Occipital lobe (tissue), 2 donors: ENCODE data around the gene CNBD2. TPM values are rescaled to one million over a fixed set of nuclear protein-coding genes. Genes with fewer than 3 reads are reported as not detected.
"Not testable (repeated sequence)": the region's sequence is repeated elsewhere in the genome, so short reads cannot be mapped to it uniquely, and the experiment has no call there.

ENCODE experiments used
- DNase-seq: peaks from one replicate; lab custom pipeline; 2025; lab: John Stamatoyannopoulos, UW
- total RNA-seq: library from RNA; depleted of rRNA; stranded (reverse); fragments of >200 nt; gene quantifications from one replicate; pipeline ENCODE4 v1.2.3, GENCODE V29; 2014

Gene CNBD2
- total RNA-seq, 1 donor from 2014 or later: 5.5 TPM

DNA sequence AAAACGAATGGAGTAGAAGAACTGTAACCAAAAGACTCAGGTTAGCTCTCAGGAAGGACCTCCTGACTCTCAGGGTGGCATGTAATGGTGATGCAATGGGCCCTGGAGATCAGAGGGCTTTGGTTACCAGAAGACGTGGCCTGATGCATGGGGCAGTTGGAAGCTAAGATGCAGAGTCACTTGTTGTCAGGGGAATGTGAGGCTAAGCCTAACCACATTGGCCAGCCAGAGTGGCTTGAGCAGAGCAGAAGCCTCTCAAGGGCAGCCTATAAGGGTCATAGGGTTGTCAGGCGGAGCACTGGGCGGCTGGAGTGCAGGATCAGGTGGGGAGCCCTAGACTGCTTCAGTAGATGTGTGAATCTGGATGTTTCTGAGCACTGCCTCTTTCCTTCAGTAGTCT, 5.9 kb downstream of the CNBD2 start:
- DNase-seq: no peak

DNA sequence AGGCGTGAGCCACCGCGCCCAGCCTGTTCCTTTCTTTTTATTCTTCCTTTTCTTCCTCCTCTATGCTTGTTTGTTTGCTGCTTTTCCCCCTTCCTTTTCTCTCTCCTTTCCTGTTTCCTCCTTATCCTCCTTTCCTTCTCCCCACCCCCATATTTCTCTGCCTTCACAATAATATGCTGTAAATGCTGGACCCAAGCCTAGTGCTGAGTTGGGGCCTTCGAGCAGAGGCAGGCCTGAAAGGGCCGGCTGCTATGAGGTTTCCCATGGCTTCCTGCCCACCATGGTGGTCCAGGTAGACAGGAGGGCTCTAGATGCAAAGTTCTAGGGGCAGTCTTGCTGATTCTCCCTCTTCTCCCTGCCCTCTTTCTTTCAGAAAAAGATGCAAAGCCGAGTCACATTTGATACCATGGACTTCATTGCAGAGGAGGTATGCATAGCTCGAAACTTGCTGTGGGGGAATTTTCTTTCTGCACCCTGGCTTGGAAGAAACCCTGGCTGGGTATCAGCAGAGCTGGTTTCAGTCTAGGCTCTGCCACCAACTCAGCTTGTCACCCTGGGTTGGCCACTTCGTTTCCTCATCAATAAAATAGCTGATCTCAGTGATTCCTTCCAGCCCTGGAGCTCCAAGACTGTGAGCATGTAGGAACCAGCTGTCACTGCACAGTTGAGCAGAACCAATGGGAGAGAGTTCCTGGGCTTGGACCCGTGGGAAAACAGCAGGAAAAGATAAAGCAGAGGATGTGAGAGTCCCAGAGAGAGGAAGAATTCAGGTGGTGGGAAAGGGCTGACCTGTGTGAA, 7.4 kb downstream of the CNBD2 start:
- DNase-seq: no peak

DNA sequence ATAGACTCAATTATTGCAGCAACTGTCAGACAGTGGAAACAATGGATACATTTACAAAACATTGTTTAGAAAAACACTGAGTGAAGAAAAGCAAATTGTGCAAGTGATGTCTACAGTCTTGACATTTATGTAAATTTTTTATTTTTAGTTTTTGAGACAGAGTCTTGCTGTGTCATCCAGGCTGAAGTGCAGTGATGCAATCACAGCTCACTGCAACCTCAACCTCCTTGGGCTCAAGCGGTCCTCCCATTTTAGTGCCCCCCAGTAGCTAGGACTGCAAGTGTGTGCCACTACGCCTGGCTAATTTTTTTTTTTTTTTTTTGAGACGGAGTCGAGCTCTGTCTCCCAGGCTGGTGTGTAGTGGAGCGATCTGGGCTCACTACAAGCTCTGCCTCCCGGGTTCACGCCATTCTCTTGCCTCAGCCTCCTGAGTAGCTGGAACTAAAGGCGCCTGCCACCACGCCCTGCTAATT, 9.7 kb downstream of the CNBD2 start:
- no peak for DNase-seq

DNA sequence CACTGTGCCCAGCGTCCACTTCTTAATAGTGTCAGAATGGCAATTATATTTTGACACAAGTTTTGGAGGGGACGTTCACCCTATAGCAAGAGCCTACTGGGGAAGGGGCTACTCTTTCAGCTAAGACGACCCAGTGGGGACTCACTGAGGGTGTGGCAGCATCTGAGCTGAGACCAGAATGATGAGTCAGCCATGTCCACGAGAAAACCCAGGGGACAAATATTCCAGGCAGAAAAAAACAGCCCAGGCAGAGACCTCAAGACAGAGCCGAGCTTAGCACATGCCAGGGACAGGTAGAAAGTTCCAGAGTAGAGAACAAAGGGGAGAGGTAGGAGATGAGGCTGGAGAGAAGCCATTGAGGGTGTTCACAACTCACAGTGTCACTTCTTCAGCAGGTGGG, 11.2 kb downstream of the CNBD2 start:
- no peak for DNase-seq

DNA sequence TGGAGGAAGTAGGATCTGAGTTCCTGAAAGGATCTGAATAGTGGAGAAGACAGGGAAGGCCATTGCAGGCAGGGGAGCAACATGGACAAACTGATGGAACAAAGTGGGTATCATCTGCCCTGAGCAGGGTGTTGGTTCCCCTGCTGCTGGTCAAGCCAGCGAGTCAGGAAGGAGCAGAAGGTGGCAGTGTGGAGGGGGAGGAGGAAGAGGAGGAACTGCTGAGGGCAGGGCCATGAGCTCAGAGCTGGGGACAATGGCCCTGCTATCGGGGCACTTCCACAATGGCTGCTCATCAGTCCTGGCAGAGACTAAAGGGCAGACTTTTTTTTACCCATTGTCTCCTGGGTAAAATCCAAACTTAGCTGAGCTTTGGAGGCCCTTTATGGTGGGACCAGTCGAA, 13.6 kb downstream of the CNBD2 start:
- no peak for DNase-seq

DNA sequence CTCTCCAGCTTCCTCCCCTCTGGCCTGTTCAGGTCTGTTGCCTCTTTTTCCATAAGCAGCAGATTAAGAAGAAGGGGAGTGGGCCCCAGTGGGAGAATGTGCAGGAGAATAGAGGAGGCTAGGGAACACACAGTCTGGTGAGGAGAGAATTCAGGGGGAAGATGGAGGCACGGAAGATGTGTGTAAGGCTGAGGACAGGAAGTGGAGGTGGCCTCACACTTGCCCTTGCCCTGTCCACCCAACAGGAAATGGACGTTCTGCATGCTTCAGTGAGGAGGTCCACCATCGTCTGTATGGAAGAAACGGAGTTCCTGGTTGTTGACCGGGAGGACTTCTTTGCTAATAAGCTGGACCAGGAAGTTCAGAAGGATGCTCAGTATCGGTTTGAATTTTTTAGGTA, 16.0 kb downstream of the CNBD2 start:
- no peak for DNase-seq

DNA sequence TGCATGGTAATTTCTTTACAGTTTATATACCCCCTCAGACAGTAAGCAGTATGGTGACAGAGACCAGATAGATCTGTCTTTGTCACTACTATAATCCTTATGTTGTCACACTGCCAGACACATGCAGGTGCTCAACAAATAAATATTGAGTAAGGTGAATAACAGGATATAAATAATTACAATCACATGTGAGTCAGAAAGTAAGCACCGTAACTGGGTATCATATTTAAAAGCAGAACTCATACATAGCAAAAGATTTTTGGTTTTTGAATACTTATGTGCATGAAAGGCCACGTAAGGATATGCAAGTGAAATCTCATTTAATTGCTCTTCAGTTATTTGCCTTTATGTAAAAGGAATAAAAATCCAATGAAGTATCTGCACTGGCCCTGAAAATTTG, 17.4 kb downstream of the CNBD2 start:
- no peak for DNase-seq

DNA sequence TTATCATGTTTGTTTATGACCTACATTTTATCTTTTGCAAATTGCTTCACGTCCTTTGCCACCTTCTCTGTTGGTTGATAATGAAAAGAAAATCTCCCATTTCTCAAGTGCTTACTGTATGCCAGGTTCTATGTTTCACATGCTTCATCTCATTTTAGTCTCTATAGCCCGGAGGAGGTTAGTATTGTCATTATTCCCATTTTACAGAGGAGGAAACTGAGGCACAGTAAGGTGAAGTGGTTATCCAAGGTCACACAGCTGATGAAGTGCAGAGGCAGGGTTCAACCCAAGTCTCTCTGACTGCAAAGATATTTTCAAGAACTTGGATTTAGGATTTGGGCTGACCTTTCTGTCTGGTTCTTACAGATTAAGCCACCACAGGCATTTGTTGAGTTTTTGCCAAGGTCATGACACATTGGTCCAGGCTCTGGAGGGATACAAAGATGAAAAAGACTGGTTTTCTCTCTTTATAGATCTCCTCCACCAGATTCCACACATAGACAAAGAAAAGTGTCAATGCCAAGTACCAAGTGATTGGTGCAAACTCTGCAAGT, 20.6 kb downstream of the CNBD2 start:
- DNase-seq: no peak

DNA sequence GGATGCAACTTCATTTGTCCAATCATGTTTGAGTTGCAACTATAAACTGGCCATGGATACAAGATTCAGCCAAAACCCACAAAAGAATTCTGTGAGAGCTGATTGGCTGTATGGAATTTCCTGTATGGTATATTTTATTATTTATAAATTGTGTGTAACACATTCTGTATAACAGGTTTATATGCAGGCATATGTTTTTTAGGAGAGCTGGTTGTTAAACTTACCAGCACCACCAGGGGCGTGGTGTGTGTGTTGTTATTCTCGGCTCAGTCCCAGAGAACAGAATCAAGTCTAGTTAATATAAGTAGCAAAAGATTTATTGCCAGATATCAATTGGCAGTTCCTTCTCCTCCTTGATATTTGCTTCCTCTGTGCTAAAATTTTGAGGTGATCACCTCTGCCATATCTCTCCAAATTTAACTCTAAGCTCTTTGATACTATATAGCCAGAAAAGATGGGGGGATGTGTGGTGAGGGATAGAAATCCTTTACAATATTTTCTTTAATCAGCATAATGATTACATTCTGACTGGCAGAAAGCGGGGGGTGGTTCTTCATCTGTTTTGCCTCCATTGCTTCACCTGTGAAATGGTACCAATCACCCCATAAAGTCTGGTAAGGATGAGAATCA, 22.9 kb downstream of the CNBD2 start:
- no peak for DNase-seq

DNA sequence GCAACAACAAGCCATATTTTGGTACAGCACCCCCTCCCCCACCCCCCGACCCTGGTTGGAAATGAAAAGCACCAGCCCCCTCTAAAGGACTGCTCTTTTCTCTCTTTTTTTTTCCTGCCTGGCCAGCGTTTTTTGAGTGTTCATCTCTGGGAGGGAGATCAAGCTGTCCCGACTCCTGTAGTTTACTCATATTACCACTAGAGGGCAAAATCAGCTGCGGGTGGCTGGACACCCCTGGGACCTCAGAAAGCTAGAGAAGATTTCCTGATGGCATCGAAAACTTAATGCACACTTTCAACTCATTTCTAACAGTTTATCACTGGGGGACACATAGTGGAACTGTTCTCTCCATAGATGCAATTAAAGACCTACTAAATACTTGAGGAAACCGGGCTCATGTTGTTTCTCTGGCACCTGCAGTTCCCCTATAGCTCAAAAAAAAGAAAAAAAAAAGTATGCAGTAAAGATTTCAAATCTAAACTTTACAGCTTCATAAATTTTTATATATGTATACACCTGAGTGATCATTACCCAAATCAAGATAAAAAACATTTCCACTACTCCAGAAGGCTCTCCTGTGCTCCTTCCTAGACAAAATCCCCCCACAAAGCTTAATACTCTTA, 24.4 kb downstream of the CNBD2 start:
- peak; percentile 1 for DNase-seq

DNA sequence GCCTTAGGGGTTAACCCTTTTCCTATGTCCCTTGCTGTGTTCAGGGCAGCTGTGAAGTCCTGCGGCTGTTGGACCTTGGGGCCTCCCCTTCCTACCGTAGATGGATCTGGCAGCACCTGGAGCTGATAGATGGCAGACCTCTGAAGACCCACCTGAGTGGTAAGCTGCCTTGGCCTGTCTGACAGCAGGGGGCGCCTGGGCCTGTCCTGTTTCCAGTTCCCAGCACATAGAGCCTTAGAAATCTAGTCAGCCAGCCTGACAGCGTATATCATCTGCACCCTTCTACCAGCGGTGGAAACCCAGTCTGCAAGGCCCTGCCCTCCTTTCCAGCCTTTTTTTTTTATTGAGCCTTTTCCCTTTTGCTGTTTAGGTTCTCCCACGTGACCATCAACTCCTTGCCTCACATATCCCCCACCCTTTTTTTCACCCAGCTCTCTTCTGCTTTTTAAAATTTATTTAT, 26.6 kb downstream of the CNBD2 start:
- DNase-seq: peak; percentile 42

DNA sequence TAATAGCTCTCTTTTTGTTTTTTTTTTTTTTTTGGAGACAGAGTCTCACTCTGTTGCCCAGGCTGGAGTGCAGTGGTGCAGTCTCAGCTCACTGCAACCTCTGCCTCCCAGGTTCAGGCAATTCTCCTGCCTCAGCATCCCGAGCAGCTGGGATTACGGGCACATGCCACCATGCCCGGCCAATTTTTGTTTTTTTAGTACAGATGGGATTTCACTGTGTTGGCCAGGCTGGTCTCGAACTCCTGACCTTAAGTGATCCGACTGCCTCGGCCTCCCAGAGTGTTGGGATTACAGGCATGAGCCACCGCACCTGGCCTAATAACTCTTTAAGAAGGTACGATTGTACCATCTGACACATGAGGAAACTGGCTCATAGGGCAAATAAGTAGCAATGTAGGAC, 28.1 kb downstream of the CNBD2 start:
- DNase-seq: not testable (repeated sequence)

DNA sequence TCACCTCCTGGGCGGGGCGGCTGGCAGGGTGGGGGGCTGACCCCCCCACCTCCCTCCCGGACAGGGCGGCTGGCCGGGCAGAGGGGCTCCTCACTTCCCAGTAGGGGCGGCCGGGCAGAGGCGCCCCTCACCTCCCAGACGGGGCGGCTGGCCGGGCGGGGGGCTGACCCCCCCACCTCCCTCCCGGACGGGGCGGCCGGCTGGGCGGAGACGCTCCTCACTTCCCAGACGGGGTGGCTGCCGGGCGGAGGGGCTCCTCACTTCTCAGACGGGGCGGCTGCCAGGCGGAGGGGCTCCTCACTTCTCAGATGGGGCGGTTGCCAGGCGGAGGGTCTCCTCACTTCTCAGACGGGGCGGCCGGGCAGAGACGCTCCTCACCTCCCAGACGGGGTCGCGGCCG, 32.9 kb downstream of the CNBD2 start:
- not testable (repeated sequence) for DNase-seq

DNA sequence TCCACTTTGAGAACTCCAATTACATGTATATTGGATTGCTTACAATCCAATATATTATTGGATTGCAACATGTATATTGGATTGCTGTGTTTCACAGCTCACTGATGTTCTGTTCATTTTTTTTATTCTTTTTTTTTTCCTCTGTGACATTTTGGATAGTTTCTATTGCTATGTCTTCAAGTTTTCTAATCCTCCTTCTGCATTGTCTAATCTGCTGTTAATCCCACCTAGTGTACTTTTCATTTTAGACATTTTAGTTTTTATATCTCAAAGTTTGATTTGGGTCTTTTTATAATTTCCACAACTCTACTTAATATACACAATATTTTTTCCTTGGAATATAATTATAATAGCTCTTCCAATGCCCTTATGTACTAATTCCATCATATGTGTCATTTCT, 34.5 kb downstream of the CNBD2 start:
- DNase-seq: no peak

DNA sequence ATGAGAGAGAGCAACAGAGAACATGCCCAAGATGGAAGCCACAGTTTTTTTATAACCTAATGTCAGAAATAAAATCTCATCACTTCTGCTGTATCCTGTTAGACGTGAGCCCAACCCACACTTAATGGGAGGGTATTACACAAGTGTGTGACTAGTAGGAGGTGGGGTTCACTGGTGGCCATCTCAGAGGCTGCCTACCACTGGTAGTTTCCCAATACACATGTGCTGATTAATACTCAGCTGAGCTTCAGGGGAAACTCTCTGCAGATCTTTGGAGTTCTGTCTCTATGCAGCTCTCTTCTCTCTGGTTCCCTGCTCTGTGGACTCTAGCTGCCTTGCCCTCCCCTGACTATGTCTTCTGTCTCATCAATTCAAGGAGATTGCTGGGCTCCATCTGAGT, 35.7 kb downstream of the CNBD2 start:
- no peak for DNase-seq

DNA sequence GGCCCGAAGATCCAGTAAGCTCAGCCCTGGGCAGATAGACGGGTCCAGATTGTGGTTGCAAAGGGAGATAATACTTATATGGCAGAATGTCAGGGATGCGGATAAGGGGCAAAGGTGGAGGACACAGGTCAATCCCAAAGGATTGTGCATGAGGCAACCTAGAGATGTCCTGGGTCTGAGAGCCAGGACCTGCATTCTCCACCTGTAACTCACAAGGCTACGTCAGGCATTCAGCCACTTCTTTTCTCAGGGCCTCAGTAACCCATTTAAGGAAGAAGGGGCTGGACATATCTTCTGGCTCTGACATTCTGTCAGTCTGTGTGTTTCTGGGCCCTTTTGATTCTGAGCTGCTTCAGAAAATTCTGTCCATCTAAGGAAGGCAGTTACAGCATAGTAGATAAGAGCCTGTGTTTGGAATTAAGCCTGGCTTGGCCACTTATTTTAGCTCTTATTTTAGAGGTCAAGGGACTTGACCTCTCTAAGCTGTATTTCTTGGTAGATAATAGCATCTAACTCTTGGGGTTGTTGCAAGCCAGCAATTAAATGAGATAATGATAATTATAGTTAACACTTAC, 40.2 kb downstream of the CNBD2 start:
- DNase-seq: no peak

DNA sequence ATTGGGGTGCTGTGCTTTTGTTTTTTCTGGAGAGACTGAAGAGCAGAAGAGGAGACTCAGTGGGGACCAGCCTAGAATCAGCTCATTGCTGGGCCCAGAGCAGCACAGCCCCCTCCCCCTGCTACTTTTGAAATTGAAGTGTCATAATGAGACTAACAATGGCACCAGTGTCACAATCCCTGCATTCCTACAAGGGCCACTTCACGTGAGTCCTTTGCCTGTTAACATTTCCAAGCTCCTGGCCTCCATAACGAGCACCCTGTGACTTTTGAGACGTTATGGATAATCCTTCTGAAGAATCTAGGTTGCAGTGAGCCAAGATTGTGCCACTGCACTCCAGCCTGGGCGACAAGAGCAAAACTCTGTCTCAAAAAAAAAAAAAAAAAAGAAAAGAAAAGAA, 41.7 kb downstream of the CNBD2 start:
- DNase-seq: no peak

DNA sequence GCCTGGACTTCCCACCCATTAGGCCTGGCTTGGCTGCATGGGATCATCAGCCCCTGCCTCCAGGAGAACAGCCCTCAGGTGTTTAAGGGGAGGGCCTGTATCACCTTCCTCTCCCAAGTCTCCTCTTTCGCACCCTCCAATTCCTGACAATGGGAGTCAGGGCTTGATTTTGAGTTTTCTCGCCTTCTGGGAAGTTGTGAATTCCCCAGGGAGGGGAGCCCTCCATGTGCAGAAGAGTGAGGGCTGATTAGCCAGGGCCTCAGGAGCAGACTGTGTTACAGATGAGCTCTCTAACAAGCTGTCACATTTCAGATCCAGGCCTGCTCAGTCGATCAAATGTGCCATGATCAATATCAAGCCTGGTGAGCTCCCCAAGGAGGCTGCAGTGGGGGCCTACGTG, 42.4 kb downstream of the CNBD2 start:
- DNase-seq: no peak

DNA sequence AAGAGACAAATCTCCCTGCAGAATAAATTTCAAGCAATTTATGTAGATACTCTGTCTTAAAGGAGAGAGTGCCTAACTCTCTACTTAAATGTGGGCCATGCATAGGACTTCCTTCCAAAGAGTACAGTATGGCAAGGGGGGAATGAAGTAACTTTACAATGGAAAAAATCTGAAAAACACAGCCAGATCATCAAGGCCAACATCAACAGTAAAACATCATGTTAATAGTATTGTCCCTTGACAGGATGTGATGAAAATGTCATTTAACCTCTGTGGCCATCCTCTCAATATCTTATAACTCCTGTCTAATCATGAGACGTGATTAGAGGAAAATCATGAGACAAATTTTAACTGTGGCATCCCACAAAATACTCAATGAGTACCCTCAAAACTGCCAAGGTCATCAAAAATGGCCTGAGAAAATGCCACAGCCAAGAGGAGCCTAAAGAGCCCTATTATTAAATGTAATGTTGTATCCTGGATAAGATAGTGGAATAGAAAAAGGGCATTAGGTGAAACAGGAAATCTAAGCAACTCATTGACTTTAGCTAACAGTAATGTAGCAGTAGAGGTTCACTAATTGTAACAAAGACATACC, 47.5 kb downstream of the CNBD2 start:
- no peak for DNase-seq

DNA sequence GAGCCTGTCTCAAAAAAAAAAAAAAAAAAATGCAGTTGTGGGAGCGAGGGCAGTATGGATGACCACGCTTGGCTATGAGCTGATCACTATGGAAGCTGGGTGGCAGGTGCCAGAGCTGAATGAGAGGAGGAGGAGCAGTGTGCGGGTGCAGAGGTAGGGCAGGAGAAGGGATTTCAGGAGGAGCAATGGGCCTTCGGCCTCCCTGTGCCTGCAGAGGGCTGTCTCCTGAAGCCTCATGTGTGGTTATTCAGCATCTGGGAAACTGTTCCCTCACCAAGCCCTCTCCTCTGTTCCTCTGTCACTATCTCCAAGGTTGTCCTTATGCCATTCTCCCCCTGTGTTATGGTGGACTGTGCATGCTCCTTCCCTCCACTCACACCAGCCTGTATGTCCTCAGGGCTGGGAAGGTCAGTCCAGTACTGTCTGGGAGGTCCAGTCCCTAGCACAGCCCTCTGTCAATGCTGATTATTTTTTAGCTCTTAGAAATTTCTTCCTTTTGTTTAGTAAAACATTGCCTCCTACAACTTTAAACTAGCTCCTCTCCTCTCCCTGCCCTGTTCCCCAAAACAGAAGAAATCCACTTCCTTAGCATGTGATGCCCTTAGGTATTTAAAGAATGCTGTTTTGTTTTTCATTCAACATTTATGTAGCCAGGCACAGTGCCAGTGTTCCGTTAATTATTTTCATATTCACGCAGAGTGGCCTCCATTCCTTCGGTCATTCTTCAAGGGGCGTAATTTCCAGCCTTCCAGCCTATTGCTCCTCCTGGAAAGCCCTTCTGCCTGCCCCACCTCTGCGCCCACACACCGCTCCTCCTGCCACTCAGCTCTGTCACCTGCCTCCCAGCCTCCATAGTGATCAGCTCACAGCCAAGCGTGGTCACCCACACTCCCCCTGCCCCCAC, 48.9 kb downstream of the CNBD2 start:
- no peak for DNase-seq
